Activated T-helper 2 cell treated with anti-CD3 and anti-CD28 coated beads, Interferon-gamma antibody, Interleukin-2, Interleukin-4, amounts not matched to agents 10 μg/mL and 5 μg/mL and 100 μg/mL, durations not matched to agents 14 hours and 24 hours and 36 hours (primary cell): ENCODE data around the gene ERAP2. TPM values are rescaled to one million over a fixed set of nuclear protein-coding genes. Genes with fewer than 3 reads are reported as not detected.
"Not testable (repeated sequence)": the region's sequence is repeated elsewhere in the genome, so short reads cannot be mapped to it uniquely, and the experiment has no call there.

ENCODE experiments used
- DNase-seq: peaks from one replicate; pipeline ENCODE4 v3.0.0; 2021; ENCODE audit warnings: low spot score
- H3K27ac Mint-ChIP-seq: one replicate; pipeline ENCODE4 v1.8.0; 2021; ENCODE audit warnings: mixed read lengths
- H3K27me3 Mint-ChIP-seq: one replicate; pipeline ENCODE4 v1.8.0; 2021; ENCODE audit warnings: low read depth, mixed read lengths
- H3K36me3 Mint-ChIP-seq: one replicate; pipeline ENCODE4 v1.8.0; 2021; ENCODE audit warnings: low read depth, mixed read lengths
- H3K4me1 Mint-ChIP-seq: one replicate; pipeline ENCODE4 v1.8.0; 2021; ENCODE audit warnings: low read depth, mixed read lengths
- H3K4me3 Mint-ChIP-seq: one replicate; pipeline ENCODE4 v1.8.0; 2021; ENCODE audit warnings: low read depth, mild to moderate bottlenecking, moderate library complexity, mixed read lengths
- H3K9me3 Mint-ChIP-seq: one replicate; pipeline ENCODE4 v1.8.0; 2021; ENCODE audit warnings: mixed read lengths
- intact Hi-C: fragments of 100-400 bp; cut with micrococcal nuclease; formaldehyde crosslinking; loops from one replicate; pipeline ENCODE4 v1.15.1; 2023
- total RNA-seq: library from RNA; stranded (reverse); gene quantifications from 2 replicates; pipeline ENCODE4 v1.2.3, GENCODE V29; 2022

Gene ERAP2
- total RNA-seq, 1 donor from 2014 or later: 49.3 TPM

DNA sequence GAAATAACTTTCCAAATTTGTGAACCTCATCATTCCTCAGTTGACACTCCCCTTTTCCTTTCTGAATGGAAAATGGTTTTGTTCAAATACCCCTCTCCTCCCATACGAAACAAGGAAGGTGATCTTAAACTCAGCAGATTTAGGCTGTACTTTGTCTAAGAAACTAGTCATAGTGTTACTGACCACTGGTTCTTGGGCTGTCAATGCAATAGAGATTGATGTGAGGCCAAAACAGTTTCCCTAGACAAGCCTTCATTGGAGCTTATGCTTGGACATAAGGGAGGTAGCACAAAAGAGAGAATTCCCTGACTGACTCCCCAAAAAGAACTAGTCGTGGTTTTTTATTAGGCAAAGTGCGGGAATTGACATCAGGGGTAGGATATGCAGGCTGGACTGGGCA lies 54.3 kb downstream of the ERAP2 start:
- peaks cover 16% of the 10 kb centered on the region for H3K36me3 Mint-ChIP-seq
- H3K27ac Mint-ChIP-seq: no peak overlapping the region
- H3K4me1 Mint-ChIP-seq: peaks cover 43% of the 10 kb centered on the region
- H3K4me3 Mint-ChIP-seq: no peak overlapping the region
- no peaks in the 10 kb centered on the region for H3K27me3 Mint-ChIP-seq
- intact Hi-C loops: loop anchor here (5.0 to 10.0 kb wide), 2 partner anchors 207 to 1994 kb away; partner anchors contain the start of gene CHD1
- no peak for DNase-seq
- H3K9me3 Mint-ChIP-seq: no peaks in the 10 kb centered on the region

GRCh38 chr5:96931037-96931436 lies 54.7 kb downstream of the ERAP2 start:
- peaks cover 43% of the 10 kb centered on the region for H3K4me1 Mint-ChIP-seq
- H3K36me3 Mint-ChIP-seq: peaks cover 16% of the 10 kb centered on the region
- not testable (repeated sequence) for H3K27ac Mint-ChIP-seq, DNase-seq, H3K4me3 Mint-ChIP-seq, H3K27me3 Mint-ChIP-seq, H3K9me3 Mint-ChIP-seq
- intact Hi-C loops: loop anchor here (5.0 to 10.0 kb wide), 2 partner anchors 206 to 1994 kb away; partner anchors contain the start of gene CHD1

GRCh38 chr5:96931605-96932004 lies 55.3 kb downstream of the ERAP2 start:
- Mint-ChIP-seq H3K4me3 (no peak overlapping the region), H3K27me3 (no peaks in the 10 kb centered on the region), H3K4me1 (peaks cover 41% of the 10 kb centered on the region), H3K27ac (no peak overlapping the region), H3K36me3 (peaks cover 17% of the 10 kb centered on the region), H3K9me3 (no peaks in the 10 kb centered on the region)
- intact Hi-C loops: loop anchor here (5.0 to 10.0 kb wide), 2 partner anchors 206 to 1993 kb away; partner anchors contain the start of gene CHD1
- DNase-seq: no peak

- no peak for DNase-seq
- Mint-ChIP-seq H3K4me1 (peaks cover 45% of the 10 kb centered on the region), H3K27ac (no peak overlapping the region), H3K4me3 (peak overlapping the region; percentile 22), H3K9me3 (no peaks in the 10 kb centered on the region), H3K27me3 (no peaks in the 10 kb centered on the region), H3K36me3 (peaks cover 20% of the 10 kb centered on the region)
- intact Hi-C loops: loop anchor here (5.0 to 10.0 kb wide), 2 partner anchors 205 to 1993 kb away; partner anchors contain the start of gene CHD1
Measured at GRCh38 chr5:96932026-96932425, 55.7 kb downstream of the ERAP2 start.

- Mint-ChIP-seq H3K9me3 (no peaks in the 10 kb centered on the region), H3K36me3 (peaks cover 23% of the 10 kb centered on the region), H3K27ac (peak overlapping the region; percentile 97), H3K4me3 (peak overlapping the region; percentile 88), H3K4me1 (peaks cover 58% of the 10 kb centered on the region), H3K27me3 (no peaks in the 10 kb centered on the region)
- DNase-seq: peak; percentile 27
- intact Hi-C loops: loop anchor here (1.0 to 10.0 kb wide), 9 partner anchors 15 to 1991 kb away; partner anchors contain the start of gene CHD1
Measured at GRCh38 chr5:96933764-96934707, 57.7 kb downstream of the ERAP2 start.

GRCh38 chr5:96934708-96935558 lies 58.6 kb downstream of the ERAP2 start:
- H3K9me3 Mint-ChIP-seq: no peaks in the 10 kb centered on the region
- H3K27me3 Mint-ChIP-seq: no peaks in the 10 kb centered on the region
- peaks cover 58% of the 10 kb centered on the region for H3K4me1 Mint-ChIP-seq
- intact Hi-C loops: loop anchor here (1.0 to 10.0 kb wide), 16 partner anchors 16 to 1990 kb away; partner anchors contain the start of genes CAST, CHD1, ELL2 and RIOK2
- H3K4me3 Mint-ChIP-seq: peak overlapping the region; percentile 88
- peak; percentile 96 for DNase-seq
- peak overlapping the region; percentile 99 for H3K27ac Mint-ChIP-seq
- H3K36me3 Mint-ChIP-seq: peaks cover 21% of the 10 kb centered on the region

DNA sequence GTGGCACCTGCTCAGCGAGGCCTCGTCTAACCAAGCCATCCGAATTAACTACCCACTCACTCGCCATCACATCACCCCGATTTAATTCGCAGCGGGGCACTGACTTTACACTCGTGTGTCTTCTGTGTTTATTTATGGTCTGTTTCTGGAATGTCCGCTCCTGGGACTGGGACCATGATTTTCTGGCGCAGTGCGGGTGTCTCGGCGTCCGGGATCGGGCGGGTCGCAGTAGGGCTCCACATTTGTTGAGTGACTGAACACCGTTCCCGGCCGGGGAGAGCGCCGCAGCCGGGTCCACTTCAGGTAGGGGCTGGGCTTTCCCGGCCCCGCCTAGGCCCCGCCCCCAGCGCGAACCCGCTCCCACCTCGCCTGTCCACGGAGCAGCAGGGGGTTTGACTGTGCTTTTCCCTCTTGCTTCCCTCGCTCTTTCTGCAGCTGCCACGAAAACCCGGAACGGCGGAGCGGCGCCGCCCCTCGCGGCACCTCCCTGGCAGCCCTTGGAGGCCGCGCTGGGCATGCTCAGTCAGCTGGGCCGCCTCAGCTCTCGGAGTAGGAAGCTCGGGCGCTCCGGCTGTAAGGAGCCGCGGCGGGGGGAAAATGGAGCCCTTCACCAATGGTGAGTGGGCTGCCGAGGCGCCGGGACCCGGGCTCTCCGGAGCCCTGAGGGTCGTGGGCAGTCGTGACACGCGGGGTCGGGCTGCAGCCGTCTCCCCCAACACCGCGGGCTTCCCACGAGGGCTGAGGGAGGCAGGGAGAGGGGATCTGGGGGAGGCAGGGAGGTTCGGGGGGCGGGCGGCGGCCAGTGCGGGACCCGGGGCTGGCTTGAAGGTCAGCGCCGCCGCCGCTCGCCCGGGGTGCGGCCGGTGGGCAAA lies 59.5 kb downstream of the ERAP2 start, which contains the start of gene LNPEP:
LNPEP (plus strand) TSS at position 522 of the 872 bp plus-strand sequence; CDS start at position 598, 76 bp downstream.
- H3K27me3 Mint-ChIP-seq: no peaks in the 10 kb centered on the region
- H3K4me1 Mint-ChIP-seq: peaks cover 60% of the 10 kb centered on the region
- intact Hi-C loops: loop anchor here (1.0 to 10.0 kb wide), 13 partner anchors 22 to 1989 kb away; partner anchors contain the start of genes CAST, CHD1, ELL2 and RIOK2
- H3K9me3 Mint-ChIP-seq: no peaks in the 10 kb centered on the region
- H3K36me3 Mint-ChIP-seq: peaks cover 24% of the 10 kb centered on the region
- peak within 1 kb of the TSS; percentile 99 for H3K27ac Mint-ChIP-seq
- DNase-seq: peak; percentile 96
- peak within 1 kb of the TSS; percentile 88 for H3K4me3 Mint-ChIP-seq

- H3K27ac Mint-ChIP-seq: peak overlapping the region; percentile 99
- H3K4me3 Mint-ChIP-seq: peak overlapping the region; percentile 88
- H3K27me3 Mint-ChIP-seq: no peaks in the 10 kb centered on the region
- intact Hi-C loops: loop anchor here (5.0 to 10.0 kb wide), 2 partner anchors 399 to 1988 kb away; partner anchors contain the start of gene CHD1
- peaks cover 60% of the 10 kb centered on the region for H3K4me1 Mint-ChIP-seq
- peaks cover 31% of the 10 kb centered on the region for H3K36me3 Mint-ChIP-seq
- no peaks in the 10 kb centered on the region for H3K9me3 Mint-ChIP-seq
- peak; percentile 44 for DNase-seq
Measured at GRCh38 chr5:96936431-96937320, 60.4 kb downstream of the ERAP2 start.

DNA sequence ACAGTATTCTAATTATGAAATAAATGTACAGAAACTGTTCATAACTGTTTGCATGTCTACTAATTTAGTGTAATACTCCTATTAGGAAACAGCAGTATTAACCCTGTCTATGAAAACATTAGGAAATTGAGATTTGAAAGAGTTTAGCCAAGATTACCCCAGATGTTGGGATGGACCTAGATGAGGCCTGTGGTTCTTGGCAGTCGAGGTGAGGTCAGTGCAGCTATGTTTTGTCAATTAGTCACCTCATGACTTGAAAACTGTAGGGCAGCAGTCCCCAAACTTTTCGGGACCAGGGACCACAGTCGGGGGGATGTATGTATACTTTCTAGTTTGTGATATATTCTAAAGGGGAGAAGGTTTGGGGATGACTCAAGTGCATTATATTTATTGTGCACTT lies 64.3 kb downstream of the ERAP2 start:
- Mint-ChIP-seq H3K9me3 (no peaks in the 10 kb centered on the region), H3K27ac (peak overlapping the region; percentile 9), H3K4me3 (no peak overlapping the region), H3K36me3 (peaks cover 46% of the 10 kb centered on the region), H3K4me1 (peaks cover 51% of the 10 kb centered on the region), H3K27me3 (no peaks in the 10 kb centered on the region)
- no peak for DNase-seq
- intact Hi-C loops: no loop called here

GRCh38 chr5:96941140-96941539 lies 64.8 kb downstream of the ERAP2 start:
- H3K27me3 Mint-ChIP-seq: no peaks in the 10 kb centered on the region
- H3K36me3 Mint-ChIP-seq: peaks cover 49% of the 10 kb centered on the region
- intact Hi-C loops: no loop called here
- no peaks in the 10 kb centered on the region for H3K9me3 Mint-ChIP-seq
- peaks cover 55% of the 10 kb centered on the region for H3K4me1 Mint-ChIP-seq
- DNase-seq: no peak
- no peak overlapping the region for H3K27ac Mint-ChIP-seq
- H3K4me3 Mint-ChIP-seq: no peak overlapping the region

DNA sequence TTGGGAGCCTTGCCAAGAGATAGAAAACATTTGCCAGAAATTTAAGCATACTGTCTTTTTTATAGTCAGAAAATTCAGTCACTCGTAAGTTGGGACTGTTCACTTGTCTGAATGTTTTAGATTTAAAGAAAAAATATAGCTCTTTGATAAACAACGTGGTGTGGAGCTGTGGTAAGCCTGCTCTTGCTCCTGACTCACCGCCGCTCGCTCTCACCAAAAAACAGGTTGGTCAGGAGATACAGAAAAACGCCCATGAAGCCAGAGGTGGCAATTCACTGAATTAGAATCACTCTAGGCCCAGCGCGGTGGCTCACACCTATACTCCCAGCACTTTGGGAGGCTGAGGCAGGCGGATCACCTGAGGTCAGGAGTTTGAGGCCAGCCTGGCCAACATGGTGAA lies 65.8 kb downstream of the ERAP2 start:
- H3K9me3 Mint-ChIP-seq: no peaks in the 10 kb centered on the region
- no peaks in the 10 kb centered on the region for H3K27me3 Mint-ChIP-seq
- no peak for DNase-seq
- intact Hi-C loops: no loop called here
- H3K27ac Mint-ChIP-seq: no peak overlapping the region
- no peak overlapping the region for H3K4me3 Mint-ChIP-seq
- peaks cover 46% of the 10 kb centered on the region for H3K36me3 Mint-ChIP-seq
- H3K4me1 Mint-ChIP-seq: peaks cover 51% of the 10 kb centered on the region
